NCI-H1105 treated with DMSO at 0.1 percent for 48 hours (cell line): ENCODE results near the gene SCAPER.
"Not testable (repeated sequence)": the region's sequence is repeated elsewhere in the genome, so short reads cannot be mapped to it uniquely, and the experiment has no call there.

ENCODE experiments used
- DNase-seq: peaks from one replicate; lab custom pipeline; 2025; lab: John Stamatoyannopoulos, UW

SCAPER gene

GRCh38 chr15:76913737-76914136, 8.6 kb upstream of the SCAPER start:
- DNase-seq, result no peak

- no peak for DNase-seq
These were observed 7.3 kb upstream of the SCAPER start for GRCh38 chr15:76912430-76912829.

GRCh38 chr15:76905855-76906254, 715 bp upstream of the SCAPER start:
- DNase-seq, result no peak

GRCh38 chr15:76904461-76905012, 603 bp downstream of the SCAPER start:
- DNase-seq, result peak; percentile 45

- DNase-seq, result no peak
These were observed 1.9 kb downstream of the SCAPER start for GRCh38 chr15:76903251-76903681.

GRCh38 chr15:76901965-76902364, 3.2 kb downstream of the SCAPER start:
- no peak for DNase-seq

- not testable (repeated sequence) for DNase-seq
These were observed 5.2 kb downstream of the SCAPER start for GRCh38 chr15:76899931-76900310.

GRCh38 chr15:76899176-76899930, 5.8 kb downstream of the SCAPER start:
- not testable (repeated sequence) for DNase-seq

- DNase-seq, result no peak
These were observed 7.0 kb downstream of the SCAPER start for GRCh38 chr15:76898102-76898501.

GRCh38 chr15:76894174-76894573, 11.0 kb downstream of the SCAPER start:
- DNase-seq, result no peak

- not testable (repeated sequence) for DNase-seq
These were observed 12.3 kb downstream of the SCAPER start for GRCh38 chr15:76892836-76893235.

GRCh38 chr15:76887280-76888141, 17.6 kb downstream of the SCAPER start:
- DNase-seq, result not testable (repeated sequence)

- no peak for DNase-seq
These were observed 19.9 kb downstream of the SCAPER start for GRCh38 chr15:76885212-76885611.

GRCh38 chr15:76875911-76876310, 29.2 kb downstream of the SCAPER start:
- DNase-seq, result no peak

GRCh38 chr15:76873066-76873465, 32.1 kb downstream of the SCAPER start:
- not testable (repeated sequence) for DNase-seq

- DNase-seq, result no peak
These were observed 33.2 kb downstream of the SCAPER start for GRCh38 chr15:76871930-76872329.

GRCh38 chr15:76868740-76869139, 36.4 kb downstream of the SCAPER start:
- no peak for DNase-seq

GRCh38 chr15:76866716-76867321, 38.3 kb downstream of the SCAPER start:
- DNase-seq, result no peak

GRCh38 chr15:76866008-76866407, 39.1 kb downstream of the SCAPER start:
- DNase-seq, result no peak

GRCh38 chr15:76865548-76865991, 39.6 kb downstream of the SCAPER start:
- DNase-seq, result no peak

GRCh38 chr15:76864586-76864985, 40.6 kb downstream of the SCAPER start:
- no peak for DNase-seq

- DNase-seq, result no peak
These were observed 41.4 kb downstream of the SCAPER start for GRCh38 chr15:76863693-76864092.
